Mammary epithelial cell (primary cell): ENCODE results near the gene SNN.

ENCODE experiments used
- EZH2 ChIP-seq: IDR thresholded peaks from 2 replicates; pipeline ENCODE4 v1.6.1; 2012; ENCODE audit warnings: low read length, inconsistent platforms, borderline replicate concordance
- TF ChIP-seq, protein P1 (sequence below), 2 donors: IDR thresholded peaks in 1 of 2; conservative IDR thresholded peaks in 1 of 2; 2 replicates each; pipeline ENCODE4 v1.5.1; 2011 to 2012; ENCODE audit warnings: inconsistent platforms in 2 of 2, low read length in 2 of 2, mild to moderate bottlenecking in 2 of 2, control low read depth in 1 of 2, low read depth in 1 of 2; ENCODE audit not compliant: insufficient read depth in 1 of 2; ENCODE audit errors: extremely low read depth in 1 of 2

DNA sequence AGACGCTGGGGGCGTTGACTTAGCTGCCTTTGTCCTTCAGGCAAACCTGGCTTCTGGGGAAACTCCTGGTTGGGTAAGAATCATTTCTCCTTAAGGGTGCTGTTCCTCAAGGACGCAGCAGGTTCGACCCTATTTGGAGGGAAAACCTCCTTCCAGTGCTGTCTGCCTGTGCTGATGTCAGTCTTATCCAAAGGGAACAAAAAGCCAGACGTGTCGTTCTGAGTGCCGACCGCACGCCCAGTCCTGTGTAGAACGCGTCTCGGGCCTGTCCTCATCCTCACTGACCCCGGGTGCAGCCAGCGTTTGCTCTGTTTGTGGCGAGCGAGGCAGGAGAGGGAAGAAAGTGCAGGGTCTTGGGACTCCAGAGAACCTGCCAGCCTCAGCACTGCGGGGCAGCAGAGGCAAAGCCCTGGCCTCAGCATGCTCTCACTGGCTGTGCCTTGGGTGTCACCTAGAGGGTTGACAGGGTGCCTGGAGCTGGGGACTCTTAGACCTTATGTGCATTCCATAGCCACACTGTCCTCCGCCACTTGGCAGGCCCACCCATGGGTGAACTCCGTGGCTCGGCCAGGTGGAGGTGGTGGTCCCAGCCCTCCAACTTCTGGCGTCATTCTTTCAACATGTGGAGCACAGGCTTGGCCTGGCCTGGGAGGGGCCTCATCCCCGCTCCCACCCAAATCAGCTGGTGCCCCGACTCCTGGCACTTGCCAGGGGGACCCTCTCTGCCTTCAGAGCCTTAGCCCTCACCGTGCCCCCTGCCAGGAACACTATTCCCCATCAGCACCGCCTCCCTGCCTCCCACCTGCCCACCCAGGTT lies 6.0 kb downstream of the SNN start:
- TF ChIP-seq, protein P1, sequence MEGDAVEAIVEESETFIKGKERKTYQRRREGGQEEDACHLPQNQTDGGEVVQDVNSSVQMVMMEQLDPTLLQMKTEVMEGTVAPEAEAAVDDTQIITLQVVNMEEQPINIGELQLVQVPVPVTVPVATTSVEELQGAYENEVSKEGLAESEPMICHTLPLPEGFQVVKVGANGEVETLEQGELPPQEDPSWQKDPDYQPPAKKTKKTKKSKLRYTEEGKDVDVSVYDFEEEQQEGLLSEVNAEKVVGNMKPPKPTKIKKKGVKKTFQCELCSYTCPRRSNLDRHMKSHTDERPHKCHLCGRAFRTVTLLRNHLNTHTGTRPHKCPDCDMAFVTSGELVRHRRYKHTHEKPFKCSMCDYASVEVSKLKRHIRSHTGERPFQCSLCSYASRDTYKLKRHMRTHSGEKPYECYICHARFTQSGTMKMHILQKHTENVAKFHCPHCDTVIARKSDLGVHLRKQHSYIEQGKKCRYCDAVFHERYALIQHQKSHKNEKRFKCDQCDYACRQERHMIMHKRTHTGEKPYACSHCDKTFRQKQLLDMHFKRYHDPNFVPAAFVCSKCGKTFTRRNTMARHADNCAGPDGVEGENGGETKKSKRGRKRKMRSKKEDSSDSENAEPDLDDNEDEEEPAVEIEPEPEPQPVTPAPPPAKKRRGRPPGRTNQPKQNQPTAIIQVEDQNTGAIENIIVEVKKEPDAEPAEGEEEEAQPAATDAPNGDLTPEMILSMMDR (conservative IDR thresholded peaks at IDR 0.05 in 1 of 2, IDR thresholded peaks at IDR 0.05 in 1 of 2; ENCODE audit: extremely low read depth in 1 of 2, insufficient read depth in 1 of 2, low read depth in 1 of 2, low read length in 2 of 2) = no peak
- TF ChIP-seq EZH2 = no peak
